Activated T-helper 2 cell treated with anti-CD3 and anti-CD28 coated beads, Interferon-gamma antibody, Interleukin-2, Interleukin-4, amounts not matched to agents 10 μg/mL and 5 μg/mL and 100 μg/mL, durations not matched to agents 14 hours and 24 hours and 36 hours (primary cell): ENCODE measurements around the gene UAP1L1. TPM values are rescaled to one million over a fixed set of nuclear protein-coding genes. Genes with fewer than 3 reads are reported as not detected.

Experiments
- DNase-seq: peaks from one replicate; pipeline ENCODE4 v3.0.0; 2021; ENCODE audit warnings: low spot score
- H3K27ac Mint-ChIP-seq: one replicate; pipeline ENCODE4 v1.8.0; 2021; ENCODE audit warnings: mixed read lengths
- H3K27me3 Mint-ChIP-seq: one replicate; pipeline ENCODE4 v1.8.0; 2021; ENCODE audit warnings: low read depth, mixed read lengths
- H3K36me3 Mint-ChIP-seq: one replicate; pipeline ENCODE4 v1.8.0; 2021; ENCODE audit warnings: low read depth, mixed read lengths
- H3K4me1 Mint-ChIP-seq: one replicate; pipeline ENCODE4 v1.8.0; 2021; ENCODE audit warnings: low read depth, mixed read lengths
- H3K4me3 Mint-ChIP-seq: one replicate; pipeline ENCODE4 v1.8.0; 2021; ENCODE audit warnings: low read depth, mild to moderate bottlenecking, moderate library complexity, mixed read lengths
- H3K9me3 Mint-ChIP-seq: one replicate; pipeline ENCODE4 v1.8.0; 2021; ENCODE audit warnings: mixed read lengths
- intact Hi-C: fragments of 100-400 bp; cut with micrococcal nuclease; formaldehyde crosslinking; loops from one replicate; pipeline ENCODE4 v1.15.1; 2023
- total RNA-seq: library from RNA; stranded (reverse); gene quantifications from 2 replicates; pipeline ENCODE4 v1.2.3, GENCODE V29; 2022

The UAP1L1 gene
- total RNA-seq, 1 donor from 2014 or later, result 20.0 TPM

GRCh38 chr9:137087409-137087925 lies 10.2 kb downstream of the UAP1L1 start:
- intact Hi-C loops, result loop anchor here (1.0 to 5.0 kb wide), 4 partner anchors 8 to 150 kb away; partner anchors contain the start of gene DPP7
- Mint-ChIP-seq H3K4me1 (peaks cover 34% of the 10 kb centered on the region), H3K4me3 (peak overlapping the region; percentile 85), H3K27ac (peak overlapping the region; percentile 84), H3K36me3 (peaks cover 18% of the 10 kb centered on the region), H3K27me3 (no peaks in the 10 kb centered on the region), H3K9me3 (no peaks in the 10 kb centered on the region)
- DNase-seq, result no peak

GRCh38 chr9:137088121-137088520 lies 10.8 kb downstream of the UAP1L1 start:
- Mint-ChIP-seq H3K27me3 (no peaks in the 10 kb centered on the region), H3K27ac (peak overlapping the region; percentile 84), H3K4me1 (peaks cover 34% of the 10 kb centered on the region), H3K9me3 (no peaks in the 10 kb centered on the region), H3K4me3 (peak overlapping the region; percentile 85), H3K36me3 (peaks cover 25% of the 10 kb centered on the region)
- intact Hi-C loops, result loop anchor here (5.0 kb wide), 1 partner anchor 149 kb away; no protein-coding TSS in a partner anchor
- no peak for DNase-seq

- peaks cover 27% of the 10 kb centered on the region for H3K4me1 Mint-ChIP-seq
- no peaks in the 10 kb centered on the region for H3K9me3 Mint-ChIP-seq
- H3K4me3 Mint-ChIP-seq, result peak overlapping the region; percentile 5
- peaks cover 30% of the 10 kb centered on the region for H3K36me3 Mint-ChIP-seq
- intact Hi-C loops, result loop anchor here (5.0 kb wide), 1 partner anchor 148 kb away; no protein-coding TSS in a partner anchor
- H3K27ac Mint-ChIP-seq, result no peak overlapping the region
- no peaks in the 10 kb centered on the region for H3K27me3 Mint-ChIP-seq
- DNase-seq, result no peak
Observed at GRCh38 chr9:137089232-137089947, 12.1 kb downstream of the UAP1L1 start.

GRCh38 chr9:137095664-137096517 lies 18.6 kb downstream of the UAP1L1 start:
- DNase-seq, result peak; percentile 81
- peak overlapping the region; percentile 85 for H3K27ac Mint-ChIP-seq
- peaks cover 31% of the 10 kb centered on the region for H3K36me3 Mint-ChIP-seq
- peaks cover 9% of the 10 kb centered on the region for H3K4me1 Mint-ChIP-seq
- H3K9me3 Mint-ChIP-seq, result no peaks in the 10 kb centered on the region
- no peaks in the 10 kb centered on the region for H3K27me3 Mint-ChIP-seq
- intact Hi-C loops, result loop anchor here (1.0 to 2.0 kb wide), 2 partner anchors 9 to 19 kb away; partner anchors contain the start of gene DPP7
- peak overlapping the region; percentile 63 for H3K4me3 Mint-ChIP-seq

- peak overlapping the region; percentile 85 for H3K27ac Mint-ChIP-seq
- H3K36me3 Mint-ChIP-seq, result peaks cover 31% of the 10 kb centered on the region
- no peaks in the 10 kb centered on the region for H3K27me3 Mint-ChIP-seq
- no peak overlapping the region for H3K4me3 Mint-ChIP-seq
- no peaks in the 10 kb centered on the region for H3K9me3 Mint-ChIP-seq
- peaks cover 9% of the 10 kb centered on the region for H3K4me1 Mint-ChIP-seq
- intact Hi-C loops, result no loop called here
- DNase-seq, result no peak
Observed at GRCh38 chr9:137096785-137097546, 19.6 kb downstream of the UAP1L1 start.

GRCh38 chr9:137097761-137098462 lies 20.6 kb downstream of the UAP1L1 start:
- no peak overlapping the region for H3K4me3 Mint-ChIP-seq
- H3K27me3 Mint-ChIP-seq, result no peaks in the 10 kb centered on the region
- no peak overlapping the region for H3K27ac Mint-ChIP-seq
- intact Hi-C loops, result no loop called here
- peaks cover 23% of the 10 kb centered on the region for H3K36me3 Mint-ChIP-seq
- no peak for DNase-seq
- peaks cover 9% of the 10 kb centered on the region for H3K4me1 Mint-ChIP-seq
- H3K9me3 Mint-ChIP-seq, result no peaks in the 10 kb centered on the region

- peaks cover 18% of the 10 kb centered on the region for H3K36me3 Mint-ChIP-seq
- H3K27ac Mint-ChIP-seq, result no peak overlapping the region
- no peaks in the 10 kb centered on the region for H3K27me3 Mint-ChIP-seq
- peaks cover 9% of the 10 kb centered on the region for H3K4me1 Mint-ChIP-seq
- DNase-seq, result no peak
- H3K4me3 Mint-ChIP-seq, result no peak overlapping the region
- peaks cover 3% of the 10 kb centered on the region for H3K9me3 Mint-ChIP-seq
- intact Hi-C loops, result no loop called here
Observed at GRCh38 chr9:137099231-137099630, 21.9 kb downstream of the UAP1L1 start.

GRCh38 chr9:137103206-137103999 lies 26.1 kb downstream of the UAP1L1 start:
- Mint-ChIP-seq H3K9me3 (peaks cover 3% of the 10 kb centered on the region), H3K27me3 (no peaks in the 10 kb centered on the region), H3K4me3 (no peak overlapping the region), H3K4me1 (no peaks in the 10 kb centered on the region), H3K27ac (no peak overlapping the region), H3K36me3 (peaks cover 13% of the 10 kb centered on the region)
- no peak for DNase-seq
- intact Hi-C loops, result no loop called here

- no peaks in the 10 kb centered on the region for H3K4me1 Mint-ChIP-seq
- intact Hi-C loops, result no loop called here
- no peaks in the 10 kb centered on the region for H3K27me3 Mint-ChIP-seq
- H3K36me3 Mint-ChIP-seq, result peaks cover 24% of the 10 kb centered on the region
- peaks cover 3% of the 10 kb centered on the region for H3K9me3 Mint-ChIP-seq
- DNase-seq, result no peak
- no peak overlapping the region for H3K4me3 Mint-ChIP-seq
- no peak overlapping the region for H3K27ac Mint-ChIP-seq
Observed at GRCh38 chr9:137105814-137106661, 28.7 kb downstream of the UAP1L1 start.

GRCh38 chr9:137106662-137107250 lies 29.4 kb downstream of the UAP1L1 start:
- Mint-ChIP-seq H3K4me1 (no peaks in the 10 kb centered on the region), H3K4me3 (no peak overlapping the region), H3K27ac (no peak overlapping the region), H3K9me3 (peaks cover 3% of the 10 kb centered on the region), H3K36me3 (peaks cover 24% of the 10 kb centered on the region), H3K27me3 (no peaks in the 10 kb centered on the region)
- intact Hi-C loops, result no loop called here
- DNase-seq, result no peak
